HepG2 (cell line): ENCODE data around the gene C1GALT1. TPM values are rescaled to one million over a fixed set of nuclear protein-coding genes. Genes with fewer than 3 reads are reported as not detected.

Source experiments
- ATAC-seq: fragments of 200-7000 bp; cut with Tn5 transposase; 3 replicates; pipeline ENCODE4 v1.9.1; 2020; ENCODE audit warnings: mild to moderate bottlenecking, moderate library complexity
- BruUV-seq: library from RNA; stranded (reverse); fragments of 400-500 nt; replicated peaks from 2 replicates; lab custom pipeline; 2021; lab: Mats Ljungman, UMichigan
- CTCF ChIA-PET: fragments of 300-600 bp; formaldehyde crosslinking; extraction: SDS; loops from one replicate; lab custom pipeline; 2021; ENCODE audit warnings: low total read pairs, inconsistent platforms, low intra/inter-chr PET ratio; lab: Yijun Ruan, JAX
- POLR2A ChIA-PET: fragments of 350-600 bp; sonication (Branson Sonifier 250); formaldehyde crosslinking; loops from one replicate; lab custom pipeline; 2020; ENCODE audit warnings: antibody characterized with exemption, inconsistent platforms; lab: Yijun Ruan, JAX
- DNase-seq: peaks from one replicate; pipeline ENCODE4 v3.0.0-alpha.2; 2015; ENCODE audit warnings: low spot score
- FAIRE-seq: peaks from 3 replicates; lab custom pipeline; 2011; peaks lifted over from hg19 to GRCh38; lab: Jason Lieb, UNC
- H2AFZ ChIP-seq: one replicate; pipeline ENCODE4 v1.6.1; 2011; ENCODE audit warnings: low read length, inconsistent platforms
- H3K27ac ChIP-seq: fragments of 300-600 bp; 3 replicates; pipeline ENCODE4 v1.8.0; 2011; ENCODE audit warnings: mixed run types, mild to moderate bottlenecking, mixed read lengths, low read length, inconsistent platforms; ENCODE audit not compliant: insufficient read depth; ENCODE audit errors: extremely low read length
- H3K27me3 ChIP-seq, 2 experiments: fragments of 200-600 bp in 1 of 2; 2 replicates in 1 of 2; 3 replicates in 1 of 2; pipeline versions ENCODE4 v1.6.0 to v1.8.0; 2011; ENCODE audit warnings: low read length in 2 of 2, mild to moderate bottlenecking in 2 of 2, moderate library complexity in 2 of 2, inconsistent platforms in 1 of 2; ENCODE audit not compliant: insufficient read depth in 2 of 2, control insufficient read depth in 1 of 2
- H3K36me3 ChIP-seq, 2 experiments: fragments of 200-600 bp in 1 of 2; replicated peaks in 1 of 2; 2 replicates in 1 of 2; 3 replicates in 1 of 2; pipeline versions ENCODE4 v1.5.1 to v1.8.0; 2011; ENCODE audit warnings: low read length in 2 of 2, inconsistent platforms in 1 of 2; ENCODE audit not compliant: insufficient read depth in 2 of 2, control insufficient read depth in 1 of 2
- H3K4me1 ChIP-seq: 2 replicates; pipeline ENCODE4 v1.5.1; 2012; ENCODE audit warnings: low read length, inconsistent platforms; ENCODE audit not compliant: insufficient read depth
- H3K4me2 ChIP-seq: 2 replicates; pipeline ENCODE4 v1.6.0; 2011; ENCODE audit warnings: low read depth, low read length, inconsistent platforms
- H3K4me3 ChIP-seq, 3 experiments: fragments of 200-600 bp in 1 of 3; sonication (generic), shearing (Covaris generic) in 1 of 3; replicated peaks in 1 of 3; 2 replicates each; pipeline ENCODE4 v1.5.1; 2011 to 2016; ENCODE audit warnings: low read length in 3 of 3, inconsistent platforms in 2 of 3, low read depth in 2 of 3, mild to moderate bottlenecking in 2 of 3, control low read depth in 1 of 3, mixed read lengths in 1 of 3; ENCODE audit not compliant: insufficient read depth in 1 of 3
- H3K79me2 ChIP-seq: one replicate; pipeline ENCODE4 v1.6.1; 2011; ENCODE audit warnings: low read length, inconsistent platforms; ENCODE audit not compliant: insufficient read depth
- H3K9ac ChIP-seq: 2 replicates; pipeline ENCODE4 v1.6.0; 2011; ENCODE audit warnings: mild to moderate bottlenecking, low read depth, low read length, inconsistent platforms; ENCODE audit not compliant: insufficient read depth
- H3K9me3 ChIP-seq: 2 replicates; pipeline ENCODE4 v1.5.1; 2012; ENCODE audit warnings: mild to moderate bottlenecking, low read length
- H4K20me1 ChIP-seq: 2 replicates; pipeline ENCODE4 v1.6.0; 2011; ENCODE audit warnings: inconsistent platforms, mild to moderate bottlenecking, low read length, moderate library complexity; ENCODE audit not compliant: insufficient read depth
- CBX2 ChIP-seq, 2 experiments: fragments of 200-600 bp in 1 of 2; sonication (generic); formaldehyde crosslinking in 1 of 2; IDR thresholded peaks; 2 replicates each; pipeline versions ENCODE4 v1.7.0 to v1.8.1; 2018 to 2022; ENCODE audit warnings: low read depth in 2 of 2, low read length in 1 of 2, mild to moderate bottlenecking in 1 of 2, missing genetic modification reagents in 1 of 2
- RBM22 ChIP-seq: fragments of 200-400 bp; formaldehyde crosslinking; optimal IDR thresholded peaks from 2 replicates; pipeline ENCODE3; 2017; ENCODE audit warnings: mild to moderate bottlenecking, low read length, moderate library complexity
- ZNF20 ChIP-seq: sonication (generic); formaldehyde crosslinking; IDR thresholded peaks from 2 replicates; pipeline ENCODE4 v1.4.0; 2020; ENCODE audit warnings: mild to moderate bottlenecking, moderate library complexity, missing genetic modification reagents
- ZNF317 ChIP-seq: sonication (generic); formaldehyde crosslinking; IDR thresholded peaks from 2 replicates; pipeline ENCODE4 v1.5.0; 2020; ENCODE audit warnings: mild to moderate bottlenecking, missing genetic modification reagents
- WGBS: methylation state at CpG from one replicate; pipeline ENCODE4 v1.1.6; 2017; ENCODE audit warnings: low lambda C conversion rate; 5-methylcytosine and 5-hydroxymethylcytosine counted together
- in situ Hi-C: cut with HindIII; loops from 2 replicates; pipeline ENCODE4 v1.10.0; 2017; ENCODE audit warnings: low pct_unique_long_range_greater_than_20kb; ENCODE audit not compliant: extremely low pct_ligation_motif_present
- intact Hi-C: fragments of 100-400 bp; cut with micrococcal nuclease; formaldehyde crosslinking; loops from one replicate; pipeline ENCODE4 v1.10.0; 2022; ENCODE audit not compliant: unreplicated experiment
- polyA plus RNA-seq, 8 experiments: library from polyadenylated mRNA; depleted of rRNA in 3 of 8; stranded (reverse) in 7 of 8; unstranded in 1 of 8; fragments of >200 nt; fragmentation: Illumina TruSeq in 4 of 8; extraction: Trizol in 4 of 8; gene quantifications; 2 replicates each; pipeline versions ENCODE4 v1.2.1 to v1.2.3, GENCODE V29; 2011 to 2016; ENCODE audit warnings: low read depth in 4 of 8, missing spikeins in 1 of 8, mixed read lengths in 1 of 8; ENCODE audit not compliant: insufficient read depth in 1 of 8
- total RNA-seq, 5 experiments: library from RNA; depleted of rRNA; stranded (reverse); fragments of >200 nt; fragmentation: Illumina TruSeq; extraction: Trizol; gene quantifications; 2 replicates each; pipeline ENCODE4 v1.2.3, GENCODE V29; 2016; ENCODE audit warnings: low read depth in 1 of 5
- TF ChIP-seq, protein P1 (sequence below): sonication (generic); formaldehyde crosslinking; IDR thresholded peaks from 2 replicates; pipeline ENCODE4 v1.9.0; 2021; ENCODE audit warnings: missing genetic modification reagents, borderline replicate concordance

The C1GALT1 gene
- total and polyA plus RNA-seq, 2 of the 13 experiments (the other 11 are each of a cell fraction or from before 2014, with no cell fraction given) = 57.1 to 65.9 TPM

- CTCF ChIA-PET = no interaction called here
- Histone ChIP-seq H3K9me3 (peaks cover 5% of the 10 kb centered on the region; the same call in 1 of the 2 replicates), H3K4me3 (no peak overlapping the region), H3K4me2 (no peak overlapping the region), H3K79me2 (peaks cover 76% of the 10 kb centered on the region)
- DNase-seq (no peak), FAIRE-seq (no peak)
- in situ Hi-C loops = no loop called here
- TF ChIP-seq, protein P1, sequence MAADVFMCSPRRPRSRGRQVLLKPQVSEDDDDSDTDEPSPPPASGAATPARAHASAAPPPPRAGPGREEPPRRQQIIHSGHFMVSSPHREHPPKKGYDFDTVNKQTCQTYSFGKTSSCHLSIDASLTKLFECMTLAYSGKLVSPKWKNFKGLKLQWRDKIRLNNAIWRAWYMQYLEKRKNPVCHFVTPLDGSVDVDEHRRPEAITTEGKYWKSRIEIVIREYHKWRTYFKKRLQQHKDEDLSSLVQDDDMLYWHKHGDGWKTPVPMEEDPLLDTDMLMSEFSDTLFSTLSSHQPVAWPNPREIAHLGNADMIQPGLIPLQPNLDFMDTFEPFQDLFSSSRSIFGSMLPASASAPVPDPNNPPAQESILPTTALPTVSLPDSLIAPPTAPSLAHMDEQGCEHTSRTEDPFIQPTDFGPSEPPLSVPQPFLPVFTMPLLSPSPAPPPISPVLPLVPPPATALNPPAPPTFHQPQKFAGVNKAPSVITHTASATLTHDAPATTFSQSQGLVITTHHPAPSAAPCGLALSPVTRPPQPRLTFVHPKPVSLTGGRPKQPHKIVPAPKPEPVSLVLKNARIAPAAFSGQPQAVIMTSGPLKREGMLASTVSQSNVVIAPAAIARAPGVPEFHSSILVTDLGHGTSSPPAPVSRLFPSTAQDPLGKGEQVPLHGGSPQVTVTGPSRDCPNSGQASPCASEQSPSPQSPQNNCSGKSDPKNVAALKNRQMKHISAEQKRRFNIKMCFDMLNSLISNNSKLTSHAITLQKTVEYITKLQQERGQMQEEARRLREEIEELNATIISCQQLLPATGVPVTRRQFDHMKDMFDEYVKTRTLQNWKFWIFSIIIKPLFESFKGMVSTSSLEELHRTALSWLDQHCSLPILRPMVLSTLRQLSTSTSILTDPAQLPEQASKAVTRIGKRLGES (CRISPR knock-in tag) = no peak
- peak; percentile 98 for TF ChIP-seq ZNF317 (CRISPR knock-in tag)
- TF ChIP-seq, all 625 proteins: peak for 1
- H2AFZ ChIP-seq = no peak overlapping the region
- no peak overlapping the region for H3K9ac ChIP-seq
- 93% methylated on average over 1 of the region's 1 CpG for WGBS
- intact Hi-C loops = no loop called here
- H3K4me1 ChIP-seq = no peaks in the 10 kb centered on the region
- BruUV-seq = no TSS peak
- no peak for ATAC-seq
- H3K36me3 ChIP-seq = peaks cover 8 to 30% of the 10 kb centered on the region in 2 experiments
- no peak overlapping the region for H3K27ac ChIP-seq
- POLR2A ChIA-PET = no interaction called here
- no peaks in the 10 kb centered on the region for H3K27me3 ChIP-seq
- peaks cover 17% of the 10 kb centered on the region for H4K20me1 ChIP-seq
Observed at GRCh38 chr7:7231000-7231399, 48.7 kb downstream of the C1GALT1 start.

- H3K79me2 ChIP-seq = peaks cover 68% of the 10 kb centered on the region
- 97% methylated on average over 3 of the region's 3 CpGs for WGBS
- in situ Hi-C loops = no loop called here
- BruUV-seq = no TSS peak
- peaks cover 11 to 36% of the 10 kb centered on the region in 2 experiments for H3K36me3 ChIP-seq
- no peak overlapping the region for H3K4me2 ChIP-seq
- no peak overlapping the region for H3K9ac ChIP-seq
- H3K27ac ChIP-seq = no peak overlapping the region
- ChIA-PET POLR2A (no interaction called here), CTCF (no interaction called here)
- no peak for DNase-seq
- no peaks in the 10 kb centered on the region for H3K4me1 ChIP-seq
- no peak for FAIRE-seq
- H3K4me3 ChIP-seq = no peak overlapping the region
- H2AFZ ChIP-seq = no peak overlapping the region
- H3K9me3 ChIP-seq = peaks cover 5% of the 10 kb centered on the region; the same call in 1 of the 2 replicates
- intact Hi-C loops = no loop called here
- ATAC-seq = no peak
- no peak for TF ChIP-seq ZNF20 (CRISPR knock-in tag)
- TF ChIP-seq RBM22 = peak; percentile 68
- TF ChIP-seq CBX2 (IDR thresholded peaks at IDR 0.05; ENCODE audit: low read depth, low read length) = no peak
- TF ChIP-seq CBX2 (CRISPR knock-in tag; IDR thresholded peaks at IDR 0.05; ENCODE audit: low read depth) = no peak
- H4K20me1 ChIP-seq = peaks cover 17% of the 10 kb centered on the region
- H3K27me3 ChIP-seq = no peaks in the 10 kb centered on the region
Observed at GRCh38 chr7:7231865-7232264, 49.5 kb downstream of the C1GALT1 start.
